Pons (tissue), 1 donor: ENCODE measurements around the gene TIGAR.

ENCODE experiments used
- DNase-seq: peaks from one replicate; pipeline ENCODE4 v3.0.0-alpha.2; 2016; ENCODE audit warnings: low spot score

TIGAR gene

DNA sequence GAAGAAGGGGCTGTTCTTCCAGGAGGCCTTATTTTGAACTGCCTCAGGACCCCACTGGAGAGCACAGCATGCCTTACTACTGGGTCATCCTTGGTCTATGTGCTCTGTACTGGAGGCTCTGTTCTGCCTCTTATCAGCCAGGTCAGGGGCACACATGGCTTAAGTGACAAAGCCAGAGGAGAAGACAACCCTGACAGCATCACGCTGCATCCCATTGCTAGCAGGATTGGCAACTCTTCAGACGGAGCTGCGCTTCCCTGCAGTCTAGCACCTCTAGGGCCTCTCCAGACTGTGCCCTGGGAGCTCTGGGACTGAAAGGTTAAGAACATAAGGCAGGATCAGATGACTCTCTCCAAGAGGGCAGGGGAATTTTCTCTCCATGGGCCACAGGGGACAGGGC, 17.3 kb upstream of the TIGAR start:
- no peak for DNase-seq

DNA sequence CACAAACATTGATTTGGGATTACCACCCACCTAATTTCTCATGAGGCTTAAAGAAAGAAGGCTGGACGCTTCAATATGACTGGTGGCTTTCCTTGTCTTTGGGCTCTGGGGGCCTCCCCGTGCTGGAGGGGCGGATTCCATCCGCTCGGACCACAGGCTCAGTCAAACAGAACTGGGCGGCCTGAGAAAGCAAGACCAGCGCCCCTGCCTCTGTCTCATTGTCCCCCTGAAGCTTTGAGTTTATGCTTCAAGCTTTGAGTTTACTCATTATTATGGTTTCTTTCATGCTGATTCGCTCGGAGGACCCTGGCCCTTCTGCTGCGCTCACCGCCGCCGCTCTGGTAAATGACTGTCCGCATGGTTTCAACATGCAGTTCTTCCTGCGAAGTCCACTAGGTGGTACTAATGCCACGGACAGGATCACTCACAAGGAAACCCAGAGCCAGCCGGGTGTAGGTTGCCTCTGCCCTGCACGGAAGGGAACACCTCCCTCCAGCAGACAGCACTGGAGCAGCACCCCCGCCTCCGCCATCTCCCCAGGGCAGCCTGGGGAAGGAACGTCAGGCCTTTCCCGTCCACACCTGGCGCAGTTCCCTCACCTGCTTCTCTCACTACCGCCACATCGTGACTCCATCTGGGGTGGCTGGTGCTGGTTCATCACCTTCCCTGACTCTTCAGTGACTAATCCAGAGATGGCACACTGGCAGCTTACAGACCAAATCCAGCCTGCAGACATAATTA, 13.2 kb upstream of the TIGAR start:
- DNase-seq: peak; percentile 63

DNA sequence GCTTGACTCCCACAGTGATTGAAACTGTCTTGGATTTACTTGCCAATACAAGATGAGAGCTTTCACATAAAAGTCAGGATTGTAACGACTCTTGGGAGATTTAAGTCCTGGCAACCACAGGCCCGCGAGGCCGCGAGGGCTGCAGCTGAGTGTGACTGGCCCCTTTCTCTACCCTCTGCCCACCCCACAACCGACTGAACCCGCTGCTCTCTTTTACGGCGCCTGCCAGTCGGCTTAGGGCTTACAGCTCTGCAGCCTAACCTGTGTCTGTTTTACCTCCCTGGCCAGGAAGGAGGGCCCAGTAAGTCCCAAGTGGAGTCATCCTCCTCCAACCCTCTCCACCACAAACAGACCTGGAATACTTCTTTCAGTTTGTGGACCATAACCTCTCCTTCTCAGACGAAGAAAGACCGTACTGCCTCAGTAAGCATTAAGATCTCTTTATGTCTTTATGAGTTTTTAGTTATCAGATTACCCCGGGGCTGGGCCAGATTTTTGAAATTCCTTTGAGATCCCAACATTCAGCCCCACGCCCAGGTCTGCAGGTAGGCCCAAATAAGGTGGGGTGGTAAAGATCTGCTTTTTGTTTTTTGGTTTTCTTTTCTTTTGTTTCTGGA, 12.6 kb upstream of the TIGAR start:
- DNase-seq: no peak

DNA sequence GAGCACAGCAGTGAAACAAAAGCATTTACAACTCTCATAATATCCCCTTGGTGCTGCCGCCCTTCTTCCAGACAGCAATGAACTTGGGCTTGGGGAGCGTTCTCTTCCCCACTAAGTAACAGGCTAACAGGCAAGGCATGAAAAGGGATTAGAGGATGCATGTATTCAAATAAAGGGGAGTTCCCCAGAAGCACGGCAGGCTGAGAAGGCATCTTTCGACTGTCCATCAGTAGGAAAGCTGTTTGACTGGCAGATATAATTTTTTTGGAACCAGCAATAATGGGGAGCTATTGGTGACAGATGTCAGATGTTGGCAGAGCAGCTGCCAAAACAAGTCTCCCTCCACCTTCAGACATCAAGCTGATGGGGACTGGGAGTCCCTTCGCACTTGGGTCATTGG, 9.2 kb upstream of the TIGAR start:
- no peak for DNase-seq

DNA sequence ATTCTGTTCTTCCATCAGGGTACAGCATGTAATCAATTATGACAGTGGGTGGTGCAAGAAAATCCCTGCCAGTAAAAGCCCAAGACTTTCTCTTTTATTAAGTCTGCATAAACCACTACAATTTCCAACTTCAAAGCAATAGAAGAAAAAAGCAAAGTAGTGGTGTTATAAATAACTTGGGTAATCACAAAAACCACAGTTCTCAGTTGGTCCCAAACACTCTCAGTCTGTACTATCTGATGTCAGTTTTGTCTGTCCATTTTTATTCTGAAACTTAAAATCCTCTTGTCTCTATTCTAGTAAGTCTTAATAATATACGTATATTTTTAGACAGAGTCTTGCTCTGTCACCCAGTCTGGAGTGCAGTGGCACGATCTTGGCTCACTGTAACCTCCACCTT, 8.8 kb upstream of the TIGAR start:
- DNase-seq: no peak

DNA sequence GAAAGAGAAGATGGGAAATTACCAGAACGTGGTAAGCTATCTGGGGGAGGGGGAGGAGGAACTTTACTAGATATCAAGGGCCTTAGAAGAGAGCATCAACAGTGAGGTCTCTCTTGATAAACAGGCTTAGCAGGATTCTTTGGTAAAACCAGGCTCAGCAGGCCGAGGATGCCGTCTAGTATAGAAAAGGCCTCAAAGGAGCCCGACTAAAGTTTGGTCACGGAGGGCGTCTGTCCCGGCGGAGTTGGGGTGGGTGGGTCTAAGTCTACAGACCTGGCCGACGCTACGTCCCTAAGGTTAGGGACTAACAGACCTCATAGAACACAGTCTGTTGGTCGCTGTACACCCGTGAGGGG, 538 bp upstream of the TIGAR start:
- no peak for DNase-seq

DNA sequence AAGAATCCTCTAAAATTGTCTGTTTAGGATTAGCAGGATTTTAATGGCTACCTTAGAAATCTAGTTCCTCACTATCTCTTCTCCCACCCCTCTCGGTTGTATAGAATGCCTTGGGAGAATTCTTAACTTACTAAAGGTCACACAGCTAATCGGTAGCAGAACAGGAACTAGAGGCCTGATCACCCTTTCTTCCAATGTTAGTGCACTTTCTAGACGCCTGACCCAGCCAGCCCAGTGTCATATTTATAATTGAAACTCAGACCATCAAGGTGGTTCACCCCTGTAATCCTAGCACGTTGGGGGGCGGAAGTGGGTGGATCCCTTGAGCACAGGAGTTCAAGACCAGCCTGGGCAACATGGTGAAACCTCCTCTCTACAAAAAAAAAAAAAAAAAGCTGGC, 1.7 kb downstream of the TIGAR start:
- DNase-seq: no peak

DNA sequence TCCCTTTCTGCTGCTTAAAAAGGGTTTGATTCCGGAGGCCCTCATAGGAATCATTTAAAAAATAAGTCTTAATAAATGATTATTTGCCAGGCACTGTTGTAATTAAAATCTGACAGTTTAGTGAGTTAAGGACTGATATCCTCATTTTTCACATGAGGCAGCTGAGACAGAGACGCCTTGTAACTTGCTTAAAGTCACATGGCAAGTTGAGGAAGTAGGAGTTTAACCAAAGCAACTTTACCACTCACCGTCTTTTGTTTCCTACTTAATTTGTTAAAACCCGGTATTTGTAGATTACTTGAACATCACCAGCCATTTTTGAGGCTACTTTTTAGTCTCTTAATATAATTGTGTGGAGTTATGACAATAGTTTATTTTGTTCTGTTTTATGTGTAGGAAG, 2.4 kb downstream of the TIGAR start:
- DNase-seq: peak; percentile 49

DNA sequence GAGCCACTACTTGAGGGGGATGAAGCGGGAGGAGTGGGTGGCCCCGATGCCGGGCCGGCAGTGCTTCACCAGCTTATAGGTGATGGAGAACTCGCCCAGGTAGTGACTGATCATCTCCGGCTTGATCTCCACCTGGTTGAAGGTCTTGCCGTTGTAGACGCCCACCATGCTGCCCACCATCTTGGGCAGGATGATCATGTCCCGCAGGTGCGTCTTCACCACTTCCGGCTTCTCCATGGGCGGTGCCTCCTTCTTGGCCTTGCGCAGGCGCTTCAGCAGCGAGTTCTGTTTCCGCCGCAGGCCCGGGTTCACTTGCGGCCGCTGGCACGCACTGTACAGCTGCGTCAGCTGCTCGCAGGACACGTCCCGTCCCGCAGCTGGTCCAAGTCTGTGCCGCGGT, 3.4 kb downstream of the TIGAR start:
- DNase-seq: no peak

DNA sequence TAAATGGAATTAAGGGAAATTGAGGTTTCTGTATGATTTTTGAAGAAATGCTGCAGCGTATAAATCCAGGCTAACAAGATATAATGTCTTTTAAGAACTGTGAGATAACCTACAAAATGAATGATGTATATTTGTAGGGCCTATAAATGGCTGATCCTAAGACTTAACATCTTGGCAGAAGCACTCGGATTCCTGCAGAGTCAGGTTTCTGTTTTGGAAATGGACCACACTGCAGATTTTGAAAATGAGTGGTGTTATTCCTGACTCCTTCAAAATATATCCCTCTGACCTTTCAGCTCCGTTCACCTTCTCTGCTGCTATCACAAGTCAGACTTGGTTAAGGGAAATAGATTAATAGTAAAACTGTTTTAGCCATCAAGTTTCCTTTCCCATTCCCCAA, 5.0 kb downstream of the TIGAR start:
- DNase-seq: no peak

DNA sequence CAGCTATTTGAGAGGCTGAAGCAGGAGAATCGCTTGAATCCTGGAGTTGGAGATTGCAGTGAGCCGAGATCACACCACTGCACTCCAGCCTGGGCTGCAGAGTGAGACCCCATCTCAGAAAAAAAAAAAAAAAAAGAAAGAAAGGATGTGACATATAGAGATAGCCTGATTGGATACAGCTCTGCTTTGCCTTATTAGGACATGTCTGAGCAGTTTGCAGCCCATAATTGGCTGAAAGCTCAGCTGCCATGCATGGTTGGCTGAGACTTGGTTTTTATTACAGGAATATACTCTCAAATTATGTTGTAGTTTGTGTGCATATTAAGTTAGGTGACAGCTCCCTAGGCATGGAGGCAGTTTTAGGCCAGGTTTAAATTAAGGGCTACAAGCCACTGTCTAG, 6.3 kb downstream of the TIGAR start:
- DNase-seq: no peak

DNA sequence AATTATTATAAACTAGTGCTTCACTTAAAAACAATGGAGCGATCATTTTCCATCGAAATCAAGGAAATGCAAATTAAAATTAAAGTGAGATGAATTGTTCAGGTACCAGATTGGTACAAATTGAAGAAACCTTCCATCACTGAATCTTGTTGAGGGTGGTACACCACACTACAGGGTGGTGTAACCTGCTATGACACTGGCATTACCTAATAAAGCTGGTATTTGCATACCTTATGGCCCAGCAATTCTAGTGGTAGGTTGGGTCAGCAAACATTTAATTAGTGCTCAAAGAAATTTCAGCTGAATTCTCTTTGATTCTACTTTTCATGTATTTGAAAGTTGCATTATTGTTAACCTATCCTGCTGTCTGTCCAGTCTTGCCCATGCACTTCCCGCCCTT, 9.2 kb downstream of the TIGAR start:
- no peak for DNase-seq

DNA sequence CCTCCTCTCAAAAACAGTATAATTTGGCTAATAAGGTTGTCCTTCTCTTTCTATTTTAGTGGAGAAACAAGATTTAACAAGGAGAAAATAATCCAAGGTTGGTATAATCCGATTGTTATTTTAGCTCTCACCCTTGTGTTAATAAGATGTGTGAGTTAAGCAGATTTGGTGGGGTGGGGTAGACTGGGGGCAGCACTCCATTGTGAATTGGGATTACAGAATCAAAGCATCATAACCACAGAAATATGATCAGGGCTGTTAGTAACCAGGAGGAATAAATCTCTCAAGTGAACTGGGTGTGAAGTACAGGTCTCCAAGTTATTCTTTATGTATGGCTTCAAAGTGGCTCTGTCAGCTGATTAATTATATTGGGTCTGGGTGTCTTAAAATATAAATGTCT, 10.2 kb downstream of the TIGAR start:
- no peak for DNase-seq

DNA sequence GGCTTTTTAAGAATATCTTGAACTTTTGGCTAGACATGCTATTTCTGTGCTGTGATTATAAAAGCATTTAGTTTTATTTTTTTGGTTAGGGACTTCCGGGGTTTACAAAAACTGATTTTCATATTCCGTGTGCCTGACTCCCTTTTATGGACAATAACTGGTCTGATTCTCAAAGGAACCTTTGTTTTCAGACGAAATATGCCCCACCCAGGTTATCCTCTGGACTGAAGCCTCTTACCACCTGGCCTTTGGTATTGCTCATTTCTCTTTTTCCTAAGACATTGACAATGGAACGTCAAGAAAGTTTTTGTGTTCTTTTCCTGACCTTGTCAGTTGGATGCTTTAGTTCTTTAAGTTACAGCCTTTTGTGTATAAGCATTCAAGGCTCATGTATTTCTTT, 10.8 kb downstream of the TIGAR start:
- no peak for DNase-seq

DNA sequence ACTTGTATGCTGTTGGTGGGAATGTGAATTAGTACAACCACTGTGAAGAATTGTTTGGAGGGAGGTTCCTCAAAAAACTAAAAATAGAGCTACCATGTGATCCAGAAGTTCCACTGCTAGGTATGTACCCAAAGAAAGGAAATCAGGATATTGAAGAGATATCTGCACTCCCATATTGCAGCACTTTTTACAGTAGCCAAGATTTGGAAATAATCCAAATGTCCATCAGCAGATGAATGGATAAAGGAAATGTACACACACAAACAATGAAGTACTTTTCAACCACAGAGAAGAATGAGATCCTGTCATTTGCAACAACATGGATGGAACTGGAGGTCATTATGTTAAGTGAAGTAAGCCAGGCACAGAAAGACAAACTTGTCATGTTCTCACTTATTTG, 25.9 kb downstream of the TIGAR start:
- DNase-seq: peak; percentile 40

DNA sequence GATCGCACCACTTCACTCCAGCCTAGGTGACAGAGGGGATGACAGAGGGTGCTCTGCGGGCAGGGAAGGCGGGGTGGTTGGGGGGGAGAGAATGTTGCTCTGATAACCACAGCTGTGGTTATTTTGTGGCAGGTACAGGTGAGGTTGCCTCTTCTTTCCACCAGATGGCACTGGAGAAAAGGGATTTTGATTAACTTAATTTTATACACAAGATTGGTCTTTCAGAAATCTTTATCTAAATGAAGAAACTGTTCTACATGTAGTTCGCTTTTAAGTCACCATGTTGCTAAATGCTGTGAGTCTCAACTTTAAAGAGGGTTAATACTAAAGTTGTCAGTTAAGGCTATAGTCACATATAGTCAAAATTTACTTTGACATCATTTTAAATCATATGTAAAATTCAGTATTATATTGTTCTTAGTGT, 32.8 kb downstream of the TIGAR start:
- peak; percentile 2 for DNase-seq

DNA sequence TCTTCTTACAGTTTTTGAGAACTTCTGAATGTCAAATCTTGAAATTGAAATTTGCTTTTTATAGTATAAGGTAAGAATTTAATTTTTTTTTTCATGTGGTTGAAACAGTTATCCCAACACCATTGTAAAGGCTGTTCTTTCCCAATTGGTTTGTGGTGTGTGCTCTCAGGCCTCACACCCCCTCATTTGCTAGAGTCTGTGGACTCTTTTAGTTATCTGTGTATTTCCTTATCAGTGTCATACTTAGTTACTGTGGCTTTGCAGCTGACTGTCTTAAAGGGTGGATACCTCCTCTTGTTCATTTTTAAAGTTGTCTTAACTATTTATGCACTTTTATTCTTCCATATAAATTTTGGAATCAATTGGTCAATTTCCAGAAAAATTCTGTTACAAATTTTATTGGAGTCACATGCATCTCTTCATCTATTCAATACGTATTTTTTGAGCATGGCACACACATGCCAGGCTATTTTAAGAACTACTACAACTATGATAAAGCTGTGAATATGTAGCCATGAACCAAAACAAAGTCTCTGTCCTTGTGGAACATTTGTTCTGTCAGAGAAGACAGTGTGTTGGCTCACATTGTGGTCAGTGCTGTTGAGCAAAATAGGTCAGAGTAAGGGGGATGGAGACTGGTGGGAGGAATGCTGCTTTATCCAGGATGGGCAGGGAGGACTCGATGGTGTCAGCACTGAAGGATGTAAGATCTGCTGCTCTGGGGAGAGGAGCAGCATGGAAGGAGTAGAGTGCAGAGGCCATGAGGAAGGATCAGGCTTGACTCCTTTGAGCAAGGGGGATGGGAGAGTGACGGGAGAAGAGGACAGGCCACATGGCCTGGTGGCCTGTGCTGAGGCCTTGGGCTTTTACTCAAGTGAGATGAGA, 34.4 kb downstream of the TIGAR start:
- no peak for DNase-seq

DNA sequence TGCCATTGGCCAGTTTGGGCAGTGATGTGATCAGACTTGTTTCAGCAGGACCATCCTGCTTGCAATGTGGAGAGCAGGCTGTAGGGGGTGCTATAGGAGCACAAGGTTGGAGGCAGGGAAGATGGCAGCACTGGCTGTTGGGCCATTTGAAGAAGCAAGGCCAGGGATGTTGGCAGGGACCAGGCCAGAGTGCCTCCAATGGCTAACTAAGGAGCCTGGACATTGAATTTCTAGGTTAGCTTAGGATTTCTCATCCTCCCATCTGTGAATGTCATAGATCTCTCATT, 35.0 kb downstream of the TIGAR start:
- no peak for DNase-seq

DNA sequence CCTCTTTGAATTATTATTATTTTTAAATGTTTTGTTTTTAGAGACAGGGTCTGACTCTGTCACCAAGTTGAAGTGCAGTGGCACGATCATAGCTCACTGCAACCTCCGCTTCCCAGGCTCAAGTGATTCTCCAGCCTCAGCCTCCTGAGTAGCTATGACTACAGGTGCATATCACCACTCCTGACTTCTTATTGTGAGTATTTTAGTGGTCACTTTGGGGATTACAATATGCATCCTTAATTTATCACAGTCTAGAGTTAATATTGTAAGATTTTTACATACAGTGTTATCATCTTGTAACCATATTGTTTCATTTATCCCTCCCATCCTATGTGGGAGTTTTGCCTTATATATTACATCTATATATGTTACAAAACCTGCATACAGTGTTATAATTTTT, 45.1 kb downstream of the TIGAR start:
- DNase-seq: no peak

DNA sequence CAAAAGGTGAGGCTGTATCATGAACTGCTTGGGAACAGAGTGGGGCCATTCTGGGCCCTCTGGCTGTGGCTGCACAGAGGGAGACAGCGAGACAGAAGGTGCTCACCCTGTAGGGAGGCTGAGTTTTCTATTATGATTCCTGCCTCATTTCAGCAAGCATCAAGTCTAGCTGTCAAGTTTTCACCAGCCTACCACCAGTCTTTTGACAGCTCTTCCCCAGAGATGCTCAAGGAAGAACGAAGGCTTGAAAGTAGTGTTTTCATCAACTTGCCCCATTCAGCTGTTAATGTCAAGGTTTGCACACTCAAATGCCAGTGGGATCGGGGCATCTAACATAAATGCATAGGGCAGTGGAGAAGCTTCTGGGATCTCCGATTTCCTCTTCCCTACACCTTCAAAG, 48.5 kb downstream of the TIGAR start:
- no peak for DNase-seq

DNA sequence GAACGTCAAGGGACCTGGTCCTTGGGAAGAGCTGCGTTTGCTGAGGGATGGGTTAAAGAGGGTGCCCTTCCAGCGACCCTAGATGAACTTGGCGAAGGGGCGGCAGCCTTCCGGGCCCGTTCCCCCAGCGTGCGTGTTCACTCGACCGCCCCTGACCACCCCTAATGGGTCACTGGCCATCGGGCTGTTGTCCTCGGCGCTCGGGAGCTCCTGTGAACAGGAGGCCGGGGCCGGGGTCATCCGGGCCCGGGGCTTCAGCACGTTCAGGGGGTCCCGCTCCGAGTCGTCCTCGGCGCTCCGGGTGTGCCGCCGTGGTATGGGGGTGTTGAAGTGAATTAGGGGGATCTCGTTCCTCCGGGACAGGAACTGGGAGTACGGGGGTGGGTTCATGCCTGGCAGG, 49.3 kb downstream of the TIGAR start:
- no peak for DNase-seq

DNA sequence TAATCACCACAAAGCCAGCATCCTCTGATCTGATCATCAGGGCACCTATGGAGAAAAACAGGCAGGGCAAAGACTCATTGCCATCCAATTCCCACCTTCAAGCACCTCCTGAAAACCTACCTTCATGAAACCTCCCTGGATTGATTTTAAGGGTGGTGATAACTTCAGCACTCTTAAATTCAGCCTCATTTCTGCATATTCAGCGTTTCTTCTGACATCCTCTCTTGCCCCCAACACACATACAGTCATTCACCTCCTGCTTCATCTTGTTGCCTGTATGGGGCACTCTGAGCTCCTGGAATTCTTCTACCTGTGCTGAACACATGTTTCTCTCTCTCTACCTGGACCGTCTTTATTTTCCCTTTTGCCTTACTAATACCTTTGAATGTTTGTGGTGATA, 51.6 kb downstream of the TIGAR start:
- no peak for DNase-seq

DNA sequence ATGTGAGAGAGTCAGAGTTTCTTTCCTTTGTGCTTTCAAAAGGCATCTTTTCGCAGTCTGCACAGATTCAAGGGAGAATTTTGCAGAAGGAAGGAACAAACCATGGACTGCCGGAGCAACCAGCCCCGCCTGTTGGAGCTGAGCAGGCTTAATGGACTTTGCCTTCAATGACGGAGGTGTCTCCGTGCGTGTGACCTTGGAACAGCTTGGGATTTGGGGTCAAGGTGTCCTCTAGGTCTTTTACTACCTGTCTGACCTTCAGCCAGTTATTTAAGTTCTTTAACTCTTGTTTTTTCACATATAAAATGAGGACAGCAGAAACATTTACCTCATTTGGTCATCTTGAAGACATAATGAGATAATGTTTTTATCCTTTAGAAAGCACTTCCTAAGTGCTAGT, 54.4 kb downstream of the TIGAR start:
- DNase-seq: no peak

DNA sequence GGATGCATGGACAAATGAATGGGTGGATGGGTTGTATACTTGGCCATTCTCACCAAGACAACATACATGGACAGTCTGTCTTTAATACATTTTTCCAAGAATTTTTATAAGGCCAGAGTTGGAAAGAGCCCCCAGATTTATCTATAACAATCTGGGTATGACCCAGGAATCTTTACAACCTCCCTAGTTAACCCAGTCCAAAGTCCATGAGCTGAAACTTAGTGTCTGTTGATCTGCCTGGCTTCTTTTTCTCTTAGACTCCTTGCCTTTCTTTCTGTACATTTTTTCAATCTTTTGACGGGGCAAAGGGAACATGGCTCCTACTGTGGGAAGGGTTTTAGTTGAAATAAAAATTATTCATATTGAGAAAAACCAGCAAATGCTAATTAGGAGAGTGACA, 57.8 kb downstream of the TIGAR start:
- no peak for DNase-seq
